Osteocyte (in vitro differentiated cells): ENCODE measurements around the gene H2AZ2. TPM values are rescaled to one million over a fixed set of nuclear protein-coding genes. Genes with fewer than 3 reads are reported as not detected.
"Not testable (repeated sequence)": the region's sequence is repeated elsewhere in the genome, so short reads cannot be mapped to it uniquely, and the experiment has no call there.

Experiments used
- DNase-seq: peaks from one replicate; pipeline ENCODE4 v3.0.0; 2021; ENCODE audit warnings: mixed read lengths; ENCODE audit not compliant: unreplicated experiment; ENCODE audit errors: extremely low spot score
- H3K27ac Mint-ChIP-seq: one replicate; pipeline ENCODE4 v1.8.0; 2021; ENCODE audit warnings: mild to moderate bottlenecking, mixed read lengths; ENCODE audit not compliant: unreplicated experiment
- H3K27me3 Mint-ChIP-seq: one replicate; pipeline ENCODE4 v1.8.0; 2021; ENCODE audit warnings: mixed read lengths; ENCODE audit not compliant: unreplicated experiment
- H3K36me3 Mint-ChIP-seq: one replicate; pipeline ENCODE4 v1.8.0; 2021; ENCODE audit warnings: mixed read lengths; ENCODE audit not compliant: unreplicated experiment
- H3K4me1 Mint-ChIP-seq: one replicate; pipeline ENCODE4 v1.8.0; 2021; ENCODE audit warnings: mixed read lengths; ENCODE audit not compliant: unreplicated experiment
- H3K4me3 Mint-ChIP-seq: one replicate; pipeline ENCODE4 v1.8.0; 2021; ENCODE audit warnings: mild to moderate bottlenecking, moderate library complexity, mixed read lengths; ENCODE audit not compliant: unreplicated experiment
- H3K9me3 Mint-ChIP-seq: one replicate; pipeline ENCODE4 v1.8.0; 2021; ENCODE audit warnings: mixed read lengths; ENCODE audit not compliant: unreplicated experiment
- total RNA-seq: library from RNA; stranded (reverse); gene quantifications from 2 replicates; pipeline ENCODE4 v1.2.1, GENCODE V29; 2021
- TF ChIP-seq, protein P1 (sequence below): fragments of 200-600 bp; sonication (generic); IDR thresholded peaks from 2 replicates; pipeline ENCODE4 v1.5.0; 2021; ENCODE audit warnings: antibody characterized with exemption, mild to moderate bottlenecking, moderate library complexity

The H2AZ2 gene
- total RNA-seq, 1 donor from 2014 or later, result 169 TPM

GRCh38 chr7:44845451-44845850 is 2.4 kb downstream of the H2AZ2 start:
- Mint-ChIP-seq H3K9me3 (no peaks in the 10 kb centered on the region), H3K4me3 (no peak overlapping the region), H3K27ac (peak overlapping the region; percentile 37), H3K27me3 (no peaks in the 10 kb centered on the region), H3K36me3 (peaks cover 7% of the 10 kb centered on the region), H3K4me1 (peaks cover 44% of the 10 kb centered on the region)
- TF ChIP-seq, protein P1, sequence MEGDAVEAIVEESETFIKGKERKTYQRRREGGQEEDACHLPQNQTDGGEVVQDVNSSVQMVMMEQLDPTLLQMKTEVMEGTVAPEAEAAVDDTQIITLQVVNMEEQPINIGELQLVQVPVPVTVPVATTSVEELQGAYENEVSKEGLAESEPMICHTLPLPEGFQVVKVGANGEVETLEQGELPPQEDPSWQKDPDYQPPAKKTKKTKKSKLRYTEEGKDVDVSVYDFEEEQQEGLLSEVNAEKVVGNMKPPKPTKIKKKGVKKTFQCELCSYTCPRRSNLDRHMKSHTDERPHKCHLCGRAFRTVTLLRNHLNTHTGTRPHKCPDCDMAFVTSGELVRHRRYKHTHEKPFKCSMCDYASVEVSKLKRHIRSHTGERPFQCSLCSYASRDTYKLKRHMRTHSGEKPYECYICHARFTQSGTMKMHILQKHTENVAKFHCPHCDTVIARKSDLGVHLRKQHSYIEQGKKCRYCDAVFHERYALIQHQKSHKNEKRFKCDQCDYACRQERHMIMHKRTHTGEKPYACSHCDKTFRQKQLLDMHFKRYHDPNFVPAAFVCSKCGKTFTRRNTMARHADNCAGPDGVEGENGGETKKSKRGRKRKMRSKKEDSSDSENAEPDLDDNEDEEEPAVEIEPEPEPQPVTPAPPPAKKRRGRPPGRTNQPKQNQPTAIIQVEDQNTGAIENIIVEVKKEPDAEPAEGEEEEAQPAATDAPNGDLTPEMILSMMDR, result no peak
- no peak for DNase-seq

DNA sequence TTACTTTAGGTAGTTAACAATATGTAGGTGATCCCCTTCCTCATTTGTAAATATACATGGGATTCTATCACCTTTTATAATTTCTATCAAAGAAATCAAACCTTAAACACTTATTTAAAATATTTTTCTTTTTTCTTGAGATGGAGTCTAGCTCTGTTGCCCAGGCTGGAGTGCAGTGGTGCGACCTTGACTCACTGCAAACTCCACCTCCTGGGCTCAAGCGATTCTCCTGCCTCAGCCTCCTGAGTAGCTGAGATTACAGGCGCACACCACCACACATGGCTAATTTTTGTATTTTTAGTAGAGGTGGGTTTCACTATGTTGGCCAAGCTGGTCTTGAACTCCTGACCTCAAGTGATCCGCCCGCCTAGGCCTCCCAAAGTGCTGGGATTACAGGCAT is 4.4 kb downstream of the H2AZ2 start:
- H3K36me3 Mint-ChIP-seq, result peaks cover 13% of the 10 kb centered on the region
- peaks cover 35% of the 10 kb centered on the region for H3K4me1 Mint-ChIP-seq
- H3K4me3 Mint-ChIP-seq, DNase-seq, H3K9me3 Mint-ChIP-seq, H3K27ac Mint-ChIP-seq, H3K27me3 Mint-ChIP-seq: not testable (repeated sequence)

DNA sequence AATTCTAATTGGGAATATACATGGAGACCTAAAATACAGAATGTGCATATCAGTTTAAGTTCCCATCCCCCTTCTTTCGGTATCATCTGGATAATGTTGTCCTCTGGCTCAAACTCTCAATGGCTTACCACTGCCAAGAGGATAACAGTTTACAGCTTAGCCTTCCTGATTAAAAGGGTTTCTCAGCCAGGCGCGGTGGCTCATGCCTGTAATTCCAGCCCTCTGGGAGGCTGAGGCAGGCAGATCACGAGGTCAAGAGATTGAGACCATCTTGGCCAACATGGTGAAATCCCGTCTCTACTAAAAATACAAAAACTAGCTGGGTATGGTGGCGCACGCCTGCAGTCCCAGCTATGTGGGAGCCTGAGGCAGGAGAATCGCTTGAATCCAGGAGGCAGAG is 5.2 kb downstream of the H2AZ2 start:
- H3K27ac Mint-ChIP-seq, result peak overlapping the region; percentile 2
- H3K4me1 Mint-ChIP-seq, result peaks cover 35% of the 10 kb centered on the region
- not testable (repeated sequence) for H3K9me3 Mint-ChIP-seq, DNase-seq, H3K27me3 Mint-ChIP-seq, H3K4me3 Mint-ChIP-seq
- peaks cover 13% of the 10 kb centered on the region for H3K36me3 Mint-ChIP-seq

- TF ChIP-seq, protein P1, result no peak
- peaks cover 21% of the 10 kb centered on the region for H3K36me3 Mint-ChIP-seq
- H3K27ac Mint-ChIP-seq, result no peak overlapping the region
- no peak overlapping the region for H3K4me3 Mint-ChIP-seq
- H3K4me1 Mint-ChIP-seq, result peaks cover 6% of the 10 kb centered on the region
- H3K9me3 Mint-ChIP-seq, result no peaks in the 10 kb centered on the region
- DNase-seq, result no peak
- H3K27me3 Mint-ChIP-seq, result no peaks in the 10 kb centered on the region
Observed at GRCh38 chr7:44838751-44839150, 9.1 kb downstream of the H2AZ2 start.

DNA sequence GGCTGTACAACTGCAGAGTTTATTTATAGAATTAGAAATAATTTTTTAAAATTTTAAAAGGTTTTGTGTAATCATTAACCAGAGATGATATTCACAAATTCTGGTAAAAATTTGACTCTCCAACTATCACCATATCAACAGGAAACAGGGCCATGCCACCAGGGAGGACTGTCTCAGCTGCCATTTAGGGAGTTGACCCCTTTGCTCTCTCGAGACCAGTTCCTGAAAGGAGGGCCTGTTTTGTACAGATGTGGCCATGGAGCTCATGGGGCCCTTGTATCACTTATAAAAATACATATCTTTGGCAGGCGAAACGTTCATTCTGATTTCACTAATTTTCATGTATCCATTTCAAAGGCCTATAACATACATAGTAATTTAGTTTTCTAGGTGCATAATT is 20.3 kb downstream of the H2AZ2 start:
- H3K9me3 Mint-ChIP-seq, result no peaks in the 10 kb centered on the region

GRCh38 chr7:44824894-44825526 is 22.9 kb downstream of the H2AZ2 start:
- peak overlapping the region; percentile 20 for H3K27ac Mint-ChIP-seq
- DNase-seq, result no peak

More for the DNA sequence above, 20.3 kb downstream of the H2AZ2 start:
- peak; percentile 11 for DNase-seq
- Mint-ChIP-seq H3K36me3 (peaks cover 21% of the 10 kb centered on the region), H3K4me1 (peaks cover 14% of the 10 kb centered on the region), H3K27ac (peak overlapping the region; percentile 20), H3K4me3 (no peak overlapping the region), H3K27me3 (no peaks in the 10 kb centered on the region)
- TF ChIP-seq, protein P1, result no peak

More at GRCh38 chr7:44824894-44825526, 22.9 kb downstream of the H2AZ2 start:
- Mint-ChIP-seq H3K27me3 (no peaks in the 10 kb centered on the region), H3K36me3 (peaks cover 15% of the 10 kb centered on the region), H3K4me3 (no peak overlapping the region), H3K4me1 (peaks cover 14% of the 10 kb centered on the region), H3K9me3 (no peaks in the 10 kb centered on the region)
- TF ChIP-seq, protein P1, result no peak
